Left renal cortex interstitium (tissue), 4 donors: ENCODE results near the gene GIPC3. TPM values are rescaled to one million over a fixed set of nuclear protein-coding genes. Genes with fewer than 3 reads are reported as not detected.
"Not testable (repeated sequence)": the region's sequence is repeated elsewhere in the genome, so short reads cannot be mapped to it uniquely, and the experiment has no call there.

ENCODE experiments used
- DNase-seq, 4 donors: peaks; one replicate each; pipeline ENCODE4 v3.0.0-alpha.2; 2013; ENCODE audit warnings: low read depth in 4 of 4, low spot score in 2 of 4, missing footprints in 1 of 4
- polyA plus RNA-seq, 4 donors: library from polyadenylated mRNA; unstranded; fragments of 120-200 nt; gene quantifications; one replicate each; pipeline ENCODE4 v1.2.1, GENCODE V29; 2013; ENCODE audit not compliant: insufficient read length in 4 of 4

The GIPC3 gene
- polyA plus RNA-seq, 4 donors = 2.3 to 3.3 (median 2.8) TPM

DNA sequence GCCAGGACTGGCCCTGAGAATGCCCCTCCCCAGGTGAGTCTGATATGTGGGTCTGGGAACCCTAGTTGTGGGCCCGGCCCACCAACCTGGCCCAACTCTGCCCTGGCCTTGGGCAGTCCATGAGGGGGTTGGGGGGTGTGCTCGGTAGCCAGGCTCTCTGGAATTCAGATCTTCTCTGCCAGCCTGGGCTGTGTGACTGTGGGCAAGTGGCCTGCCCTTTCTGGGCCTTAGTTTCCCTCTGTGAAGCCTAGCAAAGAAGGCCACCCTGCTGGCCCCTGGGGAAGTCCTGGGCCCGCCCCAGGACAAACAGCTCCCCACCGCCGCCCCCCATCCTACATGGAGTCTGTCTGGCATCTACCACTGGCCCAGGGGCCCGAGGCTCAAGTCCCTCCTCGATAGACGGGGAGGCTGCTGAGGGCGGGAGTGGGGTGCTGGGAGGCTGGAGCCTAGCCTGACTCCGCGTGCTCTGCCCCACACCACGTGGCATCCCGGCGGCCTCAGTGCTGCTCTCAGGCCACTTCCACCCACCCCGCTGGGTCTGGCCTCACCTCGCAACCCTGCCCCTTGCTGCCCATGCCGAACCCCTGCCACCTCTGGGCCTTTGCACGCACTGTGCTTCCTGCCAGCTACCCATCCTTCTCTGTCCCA is 29.7 kb downstream of the GIPC3 start:
- DNase-seq = no peak

DNA sequence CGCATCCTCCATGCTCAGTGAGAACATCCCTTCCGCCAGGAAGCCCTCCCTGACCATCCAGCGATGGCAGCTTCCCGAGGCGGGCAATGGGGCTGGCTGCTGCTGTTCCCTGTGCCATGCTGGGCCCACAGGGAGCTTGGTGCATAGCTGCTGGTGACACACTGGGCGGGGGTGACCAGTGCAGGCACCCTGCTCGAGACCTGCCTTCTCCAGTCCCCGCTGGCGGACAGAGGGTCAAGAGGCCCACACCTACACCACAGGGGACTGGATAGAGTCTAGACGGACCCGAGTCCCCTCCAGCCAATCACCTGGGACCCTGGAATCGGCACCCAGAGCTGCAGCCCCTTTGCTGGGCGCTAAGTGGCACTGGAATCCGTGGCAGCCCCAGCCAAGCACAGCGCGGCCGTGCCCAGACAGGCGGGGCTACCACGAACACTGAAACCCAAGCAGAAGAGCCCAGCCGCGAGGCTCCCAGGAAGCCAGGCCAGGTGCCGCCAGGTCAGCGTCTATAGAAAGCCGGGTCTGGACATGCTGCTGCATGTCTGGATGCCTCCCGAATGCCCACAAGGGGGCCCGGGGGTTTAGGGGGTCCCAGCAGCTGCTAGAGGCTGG is 30.4 kb downstream of the GIPC3 start:
- no peak for DNase-seq

DNA sequence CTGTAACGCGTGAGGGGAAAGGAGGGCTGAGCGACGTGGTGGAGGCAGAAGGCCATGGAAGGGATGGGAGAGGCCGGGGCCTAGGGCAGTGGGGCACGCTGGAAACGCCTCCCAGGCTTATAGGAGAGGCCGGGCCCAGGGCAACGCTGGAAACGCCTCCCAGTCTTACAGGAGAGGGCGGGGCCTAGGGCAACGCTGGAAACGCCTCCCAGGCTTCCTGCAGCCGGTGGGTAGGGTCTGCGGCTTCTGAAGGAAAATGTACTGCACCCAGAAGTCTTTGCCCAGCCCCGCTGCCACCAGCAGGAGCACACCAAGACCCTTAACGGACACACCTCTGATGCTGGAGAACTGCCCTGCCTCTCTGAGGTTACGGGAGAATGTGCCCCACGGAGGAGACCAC is 32.2 kb downstream of the GIPC3 start:
- no peak for DNase-seq

DNA sequence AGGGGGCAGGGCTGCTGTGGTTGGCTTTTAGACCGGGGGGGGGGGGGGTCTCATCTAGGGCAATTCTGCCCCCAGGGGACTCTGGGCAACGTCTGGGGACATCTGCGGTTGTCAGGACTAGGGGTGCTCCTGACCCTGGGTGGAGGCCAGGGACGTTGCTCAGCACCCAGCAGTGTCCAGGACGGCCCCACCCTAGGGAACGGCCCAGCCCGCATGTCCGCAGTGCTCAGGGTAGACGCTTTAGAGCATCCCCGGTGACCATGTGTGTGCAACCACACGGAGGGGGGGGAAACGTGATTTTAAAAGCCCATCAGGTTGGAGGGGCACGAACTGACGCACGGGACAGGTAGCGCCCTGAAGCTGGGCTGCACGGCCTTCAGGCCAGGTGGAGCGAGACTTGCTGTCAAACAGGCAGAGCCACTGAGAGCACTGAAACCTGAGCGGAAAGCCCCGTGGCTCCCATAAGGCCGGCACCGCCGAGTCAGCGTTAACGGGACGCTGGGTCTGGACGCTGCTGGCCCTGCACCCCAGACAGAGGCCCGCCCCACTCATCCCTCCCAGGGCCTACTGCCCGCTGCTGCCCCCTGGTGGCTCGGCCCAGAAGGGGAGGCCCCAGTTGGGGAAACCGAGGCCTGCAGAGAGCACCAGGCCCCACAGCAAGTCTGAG is 33.0 kb downstream of the GIPC3 start:
- DNase-seq = no peak

DNA sequence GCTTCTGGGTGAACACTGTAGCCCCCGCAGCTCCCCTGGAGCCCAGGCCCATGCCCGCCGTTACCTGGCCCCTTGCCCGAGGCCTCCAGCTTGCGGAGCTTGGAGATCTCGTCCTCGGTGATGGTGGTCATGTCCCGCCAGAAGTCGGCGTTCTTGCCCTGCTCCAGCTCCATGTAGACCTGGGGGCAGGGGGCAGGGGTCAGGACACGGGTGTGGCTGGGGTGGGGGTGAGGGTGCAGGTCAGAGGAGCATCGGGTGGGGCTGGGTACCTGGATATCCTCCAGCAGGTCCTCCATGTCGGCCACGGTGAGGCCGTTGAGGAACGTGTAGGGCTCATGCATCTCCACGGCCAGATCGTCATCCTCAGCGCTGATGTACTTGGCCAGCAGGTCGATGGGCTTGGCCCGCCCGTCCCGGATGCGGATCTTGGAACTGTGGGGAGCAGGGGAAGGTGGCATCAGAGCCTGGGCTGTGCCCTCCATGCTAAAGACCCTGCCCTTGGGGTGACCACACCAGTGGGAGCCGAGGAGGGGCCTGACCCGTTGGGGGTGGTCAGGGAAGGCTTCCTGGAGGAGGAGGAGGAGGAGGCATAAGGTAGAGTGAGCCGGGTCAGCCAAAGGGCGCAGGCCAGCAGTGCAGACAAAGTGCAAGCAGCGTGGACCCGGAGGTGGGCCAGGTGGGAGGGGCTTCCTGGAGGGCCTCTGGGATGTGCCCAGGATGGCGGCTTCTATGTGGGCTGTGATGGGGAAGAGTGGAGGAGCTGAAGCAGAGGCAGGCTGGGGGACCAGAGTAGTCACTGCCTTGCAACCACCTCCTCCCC is 33.7 kb downstream of the GIPC3 start:
- DNase-seq = no peak

DNA sequence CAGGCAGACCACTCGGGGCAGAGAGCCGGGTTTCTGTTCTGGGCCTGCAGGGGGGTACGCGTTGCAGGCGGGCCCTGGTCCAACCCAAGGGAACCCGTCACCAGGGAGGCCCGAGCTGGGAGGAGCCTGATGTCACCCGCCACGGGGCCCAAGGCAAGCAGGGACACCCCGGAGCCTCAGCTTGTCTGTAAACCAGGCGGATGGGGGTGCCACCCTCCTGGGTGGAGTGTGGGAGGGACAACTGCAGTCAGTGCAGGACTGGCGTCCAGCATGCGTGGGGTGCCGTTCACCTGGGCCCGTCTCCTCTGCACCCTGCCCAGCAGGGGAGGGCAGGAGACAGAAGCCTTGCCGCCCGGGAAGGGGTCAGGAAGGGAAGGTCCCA is 34.3 kb downstream of the GIPC3 start:
- no peak for DNase-seq

DNA sequence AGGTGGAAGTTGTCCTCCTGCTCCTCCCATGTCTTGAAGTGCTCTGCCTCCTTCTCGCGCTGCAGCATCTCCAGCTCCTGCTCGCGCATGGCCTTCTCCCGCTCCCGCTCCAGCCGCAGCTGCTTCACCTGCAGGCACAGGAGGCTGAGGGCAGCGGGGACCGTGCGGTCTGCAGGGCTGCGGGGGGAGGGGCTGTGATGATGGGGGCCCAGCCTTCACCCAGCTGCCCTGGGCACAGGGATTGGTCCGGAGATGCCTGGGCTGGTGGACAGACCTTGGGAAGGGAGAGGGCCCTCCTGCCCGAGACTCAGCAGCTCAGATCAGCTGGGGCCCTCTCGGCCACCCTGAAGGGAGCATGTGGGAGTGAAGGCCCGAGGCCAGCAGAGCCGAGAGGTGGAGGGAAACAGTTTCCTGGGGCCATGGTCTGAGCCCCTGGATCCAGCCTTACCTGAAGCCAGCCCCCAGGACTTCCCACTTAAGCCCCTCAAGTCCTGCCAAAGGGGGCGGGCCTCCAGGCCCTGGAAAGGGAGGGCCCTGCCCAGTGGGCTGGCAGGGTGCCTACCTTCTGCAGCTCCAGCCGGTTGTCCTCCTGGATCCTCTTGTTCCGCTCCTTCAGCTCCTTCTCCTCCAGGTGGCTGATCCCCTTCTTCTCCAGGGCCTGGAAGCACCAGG is 35.0 kb downstream of the GIPC3 start:
- no peak for DNase-seq

DNA sequence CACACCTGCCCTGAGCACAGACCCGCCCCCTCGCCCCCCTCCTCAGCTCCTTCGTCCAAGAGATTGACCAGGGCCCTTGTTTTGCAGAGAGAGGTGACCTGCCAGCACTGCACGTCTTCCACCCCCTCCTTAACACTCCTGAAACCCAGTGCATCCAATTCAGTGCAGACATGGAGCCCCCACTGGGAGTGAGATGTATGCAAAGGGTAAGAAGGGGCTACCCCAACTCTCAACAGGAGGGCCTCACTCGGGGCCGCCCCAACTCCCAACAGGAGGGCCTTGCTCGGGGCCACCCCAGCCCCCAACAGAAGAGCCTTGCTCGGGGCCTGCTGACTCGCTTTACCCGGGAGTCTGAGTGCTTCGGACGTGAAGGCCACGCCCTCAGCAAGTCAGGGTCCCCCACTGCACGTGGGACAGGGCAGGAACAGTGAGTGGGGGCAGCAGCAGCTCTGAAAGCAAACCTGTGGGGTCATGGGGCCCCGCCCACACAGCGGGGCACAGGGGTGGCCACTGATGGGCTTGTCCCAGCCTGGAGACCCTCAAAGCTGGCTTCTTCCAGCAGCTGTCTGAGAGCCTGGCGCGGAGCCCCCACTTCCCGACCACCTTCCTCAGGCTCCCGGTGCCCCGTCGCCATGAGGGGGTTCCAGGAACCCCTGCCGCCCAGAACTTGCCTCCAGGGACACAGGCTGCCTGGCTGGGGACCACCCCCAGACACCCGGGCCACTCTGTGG is 35.7 kb downstream of the GIPC3 start:
- DNase-seq = no peak

DNA sequence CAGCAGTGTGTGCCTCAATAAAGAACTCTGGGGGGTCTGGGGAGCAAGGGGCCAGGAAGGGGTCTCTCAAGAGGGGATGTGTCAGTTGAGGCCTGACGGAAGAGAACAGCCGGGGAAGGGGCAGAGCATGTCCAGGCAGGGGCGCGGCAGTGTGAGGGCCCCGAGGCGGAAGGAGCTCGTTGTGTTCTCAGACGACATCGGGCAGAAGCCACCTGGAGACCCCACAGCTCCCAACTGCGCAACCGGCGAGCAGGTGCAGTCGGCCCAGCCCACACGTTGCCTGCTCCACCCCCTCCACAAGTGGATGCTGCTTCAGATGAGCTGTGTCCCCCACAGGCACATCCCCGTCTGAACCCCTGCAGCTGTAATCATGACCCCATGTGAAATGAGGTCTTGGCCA is 36.4 kb downstream of the GIPC3 start:
- no peak for DNase-seq

DNA sequence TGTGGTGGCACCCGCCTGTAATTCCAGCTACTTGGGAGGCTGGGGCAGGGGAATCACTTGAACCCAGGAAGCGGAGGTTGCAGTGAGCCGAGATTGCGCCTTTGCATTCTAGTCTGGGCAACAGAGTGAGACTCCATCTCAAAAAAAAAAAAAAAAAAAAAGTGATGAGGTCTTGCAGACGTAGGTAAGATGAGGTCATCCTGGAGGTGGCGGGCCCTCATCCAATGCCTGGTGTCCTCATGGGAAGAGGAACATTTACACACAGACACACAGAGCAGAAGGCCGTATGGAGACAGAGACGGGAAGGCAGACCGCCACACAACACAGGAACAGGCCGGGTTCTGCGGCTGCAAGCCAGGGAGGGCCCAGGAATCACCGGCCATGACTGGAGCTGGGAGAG is 36.9 kb downstream of the GIPC3 start:
- DNase-seq = no peak

DNA sequence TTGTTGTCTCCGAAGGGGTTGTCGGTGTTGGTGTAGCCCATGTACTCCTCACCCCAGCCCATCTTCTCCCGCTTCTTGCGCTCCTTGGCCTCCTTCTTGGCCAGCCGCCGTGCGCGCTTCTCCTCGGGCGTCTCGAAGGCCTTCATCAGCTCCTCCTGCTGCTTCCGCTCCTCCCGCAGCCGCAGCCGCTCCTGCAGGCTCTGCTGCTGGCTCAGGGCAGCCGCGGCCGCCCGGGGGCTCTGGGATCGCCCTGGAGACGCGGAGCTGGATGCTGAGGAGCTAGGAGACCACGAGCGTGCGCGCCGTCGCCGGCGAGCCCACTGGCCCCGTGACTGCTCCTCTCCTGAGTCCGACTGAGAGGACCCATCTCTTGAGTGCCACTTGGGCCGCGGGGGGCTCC is 38.4 kb downstream of the GIPC3 start:
- no peak for DNase-seq

DNA sequence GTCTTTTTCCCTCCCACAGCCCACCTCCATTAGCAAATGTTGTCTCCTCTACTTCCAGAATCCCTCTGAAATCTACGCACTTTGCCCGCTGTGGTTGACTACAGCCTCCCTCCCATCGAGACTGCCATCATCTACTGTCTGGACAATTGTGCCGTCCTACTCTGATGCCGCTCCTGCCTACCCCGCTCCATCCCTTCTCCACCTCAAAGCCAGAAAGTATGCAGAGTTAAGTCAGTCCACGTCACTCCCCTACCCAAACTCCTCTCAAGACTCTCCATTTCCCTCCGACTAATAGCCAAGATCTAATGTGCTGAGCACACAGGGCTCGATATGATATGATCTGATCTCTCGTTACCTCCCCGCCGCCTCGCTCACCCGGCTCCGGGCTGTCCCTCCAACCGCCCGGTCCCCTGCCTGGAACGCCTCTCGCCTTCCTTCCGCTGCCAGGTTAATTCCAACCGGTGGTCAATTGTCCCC is 40.8 kb downstream of the GIPC3 start:
- DNase-seq = no peak

DNA sequence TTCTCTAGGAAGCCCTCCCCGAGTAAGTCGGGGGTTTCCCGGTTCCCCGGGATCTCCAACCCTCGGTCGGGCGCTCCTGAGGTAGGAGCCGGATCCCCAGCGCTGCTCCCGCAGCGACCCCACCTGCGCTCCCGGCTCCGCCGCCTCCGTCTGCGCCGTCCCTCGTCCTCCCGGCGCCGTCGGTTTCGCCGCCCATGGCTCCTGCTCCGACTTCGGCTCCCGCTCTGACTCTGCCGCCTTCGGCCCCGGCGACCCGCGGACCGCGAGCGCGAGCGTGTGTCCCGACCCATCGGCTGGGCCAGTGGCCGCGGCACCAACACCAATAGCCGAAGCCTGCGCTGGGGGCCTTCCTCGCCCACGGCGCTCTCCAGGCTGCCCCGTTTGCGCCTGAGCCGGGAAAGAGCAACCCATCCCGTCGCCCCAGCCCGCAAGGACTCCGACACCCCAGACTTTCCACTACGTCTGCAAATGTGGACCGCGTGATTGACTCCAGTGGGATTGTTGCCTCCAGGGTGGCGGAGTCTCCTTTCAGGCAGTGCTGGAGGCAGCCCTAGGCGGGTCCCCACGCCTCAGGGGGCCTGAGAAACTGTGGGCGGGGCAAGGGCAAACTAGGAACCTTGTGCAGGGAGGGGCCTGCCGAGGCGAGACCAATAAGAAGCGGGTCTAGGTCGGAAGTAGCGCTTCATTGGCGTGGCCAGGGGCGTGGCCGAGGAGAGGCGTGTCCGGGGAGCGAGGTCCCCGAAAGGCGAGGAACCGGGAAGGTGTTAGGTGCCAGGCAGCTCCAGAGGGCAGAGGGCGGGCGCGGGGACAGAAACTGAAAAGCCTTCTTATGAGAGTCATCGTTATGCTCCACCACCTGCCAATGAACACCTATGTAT is 41.4 kb downstream of the GIPC3 start, which contains the start of gene CACTIN:
CACTIN (minus strand) TSS at position 318 of the 878 bp plus-strand sequence; CDS start at position 290, 28 bp downstream.
- DNase-seq = peak; percentile 93 to 96 (median 96)

DNA sequence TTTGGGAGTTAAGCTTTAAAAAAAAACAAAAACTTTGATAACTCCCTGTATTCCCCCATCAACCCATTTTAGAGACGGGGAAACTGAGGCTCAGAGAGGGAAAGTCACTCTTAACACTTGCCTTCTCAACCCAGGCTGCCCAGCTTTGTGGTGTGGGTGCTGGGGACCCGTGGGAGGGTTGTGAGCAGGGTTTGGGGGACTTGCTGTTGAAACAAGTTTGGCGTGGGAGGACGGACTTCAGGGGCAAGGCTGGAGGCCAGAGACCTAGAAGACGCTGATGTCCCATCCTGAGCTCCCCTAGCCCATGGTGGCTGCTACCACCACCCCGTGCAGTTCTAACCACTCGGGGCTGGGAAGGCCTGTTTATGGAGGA is 42.1 kb downstream of the GIPC3 start:
- DNase-seq = no peak

DNA sequence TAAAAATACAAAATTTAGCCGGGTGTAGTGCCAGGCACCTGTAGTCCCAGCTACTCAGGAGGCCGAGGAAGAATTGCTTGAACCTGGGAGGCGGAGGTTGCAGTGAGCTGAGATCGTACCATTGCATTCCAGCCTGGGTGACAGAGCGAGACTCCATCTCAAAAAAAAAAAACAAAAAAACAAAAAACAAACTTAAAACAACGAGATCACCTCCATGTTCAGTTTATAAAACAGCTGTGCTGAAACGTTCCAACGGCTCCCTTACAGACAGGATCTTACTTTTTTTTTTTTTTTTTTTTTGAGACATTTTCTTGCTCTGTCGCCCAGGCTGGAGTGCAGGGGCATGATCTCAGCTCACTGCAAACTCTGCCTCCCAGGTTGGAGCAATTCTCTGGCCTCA is 43.5 kb downstream of the GIPC3 start:
- not testable (repeated sequence) for DNase-seq

DNA sequence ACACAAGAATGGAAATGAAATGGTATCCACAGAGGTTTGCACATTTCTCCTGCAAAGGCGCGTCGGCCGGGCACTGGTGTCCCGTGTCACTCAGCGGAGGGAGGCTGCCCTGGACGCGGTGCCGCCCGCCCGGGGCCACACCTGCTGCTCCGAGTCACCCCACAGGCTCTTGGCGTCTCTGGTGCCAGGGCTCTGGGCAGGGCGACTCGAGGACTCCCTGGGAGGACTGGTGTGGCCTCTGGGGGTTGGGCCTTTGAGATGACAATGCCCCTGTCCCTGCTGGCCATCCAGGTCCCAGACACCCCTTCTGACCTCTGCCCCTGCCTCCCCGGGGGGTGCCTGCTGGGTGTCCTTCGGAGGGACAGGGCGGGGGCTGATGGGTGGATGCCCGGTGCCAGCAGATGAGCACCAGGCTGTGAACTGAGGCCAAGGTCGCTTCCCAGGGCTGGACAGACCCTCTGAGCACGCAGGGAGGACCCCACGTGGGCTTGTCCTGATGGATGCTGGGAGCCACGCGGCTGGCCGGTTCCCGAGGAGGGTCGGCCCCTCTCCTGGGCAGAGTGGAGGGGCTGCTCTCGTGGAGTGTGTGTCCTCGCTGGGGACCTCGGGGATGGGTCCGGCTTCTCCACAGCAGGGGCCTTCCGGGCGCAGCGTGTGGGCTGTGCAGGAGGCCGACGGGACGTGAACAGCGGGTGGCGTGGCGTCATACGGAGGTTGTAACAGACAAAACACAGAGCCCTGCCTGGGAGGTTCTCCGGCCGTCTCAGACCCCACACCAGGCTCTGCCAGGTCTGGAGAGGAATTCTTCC is 46.0 kb downstream of the GIPC3 start:
- no peak for DNase-seq

DNA sequence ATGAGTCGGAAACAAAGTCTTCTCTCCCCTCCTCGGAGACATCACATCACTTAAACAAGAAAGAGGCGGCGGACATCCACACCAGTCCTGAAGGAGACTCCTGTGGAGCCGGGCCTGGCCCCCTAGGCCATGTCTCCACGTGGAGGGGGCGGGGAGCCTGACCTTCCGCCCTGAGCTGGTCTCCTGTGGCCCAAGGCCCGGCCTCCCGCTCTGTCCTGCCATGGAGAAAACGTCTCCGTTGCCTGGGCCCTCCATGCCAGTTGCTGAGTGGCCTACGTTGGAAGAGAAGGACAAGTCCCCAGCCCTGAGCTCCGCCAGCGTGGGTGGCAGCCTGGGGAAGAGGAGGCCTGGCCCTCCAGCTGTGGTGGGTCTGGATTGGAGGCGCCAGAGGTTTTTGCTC is 46.8 kb downstream of the GIPC3 start:
- no peak for DNase-seq
